ENCODE data around the gene GALK2. TPM values are rescaled to one million over a fixed set of nuclear protein-coding genes. Genes with fewer than 3 reads are reported as not detected.

Gene GALK2
- total RNA-seq, 1 experiment from 2014 or later: 45.1 TPM

- no peak for DNase-seq (ENCODE audit: low spot score)
- in situ Hi-C loops (cut with HindIII; ENCODE audit: low sequenced_read_pairs): no loop called here
These were observed 95.9 kb downstream of the GALK2 start for GRCh38 chr15:49265911-49266310.

GRCh38 chr15:49270541-49271421, 100.7 kb downstream of the GALK2 start:
- in situ Hi-C loops (cut with HindIII; ENCODE audit: low sequenced_read_pairs): no loop called here
- no peak for DNase-seq (ENCODE audit: low spot score)

DNA sequence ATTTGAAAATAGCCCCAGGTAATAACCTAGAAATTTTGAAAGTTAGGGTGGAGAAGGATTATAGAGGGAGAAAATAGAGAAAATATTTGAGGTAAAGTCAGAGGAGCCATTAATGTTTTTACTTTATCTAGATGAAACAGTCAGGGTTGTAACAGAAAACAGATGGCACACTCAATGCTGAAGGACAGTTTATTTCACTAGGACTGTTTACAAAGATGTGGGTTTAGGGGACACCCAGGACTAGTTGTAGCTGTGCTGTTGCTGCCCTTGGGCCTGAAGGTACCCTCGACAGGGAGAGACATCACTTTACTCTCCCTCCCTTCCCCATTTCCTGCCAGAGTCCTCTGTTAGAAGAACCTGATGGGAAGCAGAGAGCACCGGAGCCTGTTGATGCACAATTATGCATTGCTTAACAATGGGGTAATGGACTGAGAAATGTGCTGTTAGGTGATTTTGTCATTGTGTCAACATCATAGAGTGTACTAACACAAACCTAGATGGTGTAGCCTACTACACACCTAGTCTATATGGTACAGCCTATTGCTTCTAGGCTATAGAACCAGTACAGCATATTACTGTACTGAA, 103.8 kb downstream of the GALK2 start:
- DNase-seq (ENCODE audit: low spot score): no peak
- in situ Hi-C loops (cut with HindIII; ENCODE audit: low sequenced_read_pairs): no loop called here

- DNase-seq (ENCODE audit: low spot score): no peak
- in situ Hi-C loops (cut with HindIII; ENCODE audit: low sequenced_read_pairs): no loop called here
These were observed 108.7 kb downstream of the GALK2 start for GRCh38 chr15:49278751-49279150.

DNA sequence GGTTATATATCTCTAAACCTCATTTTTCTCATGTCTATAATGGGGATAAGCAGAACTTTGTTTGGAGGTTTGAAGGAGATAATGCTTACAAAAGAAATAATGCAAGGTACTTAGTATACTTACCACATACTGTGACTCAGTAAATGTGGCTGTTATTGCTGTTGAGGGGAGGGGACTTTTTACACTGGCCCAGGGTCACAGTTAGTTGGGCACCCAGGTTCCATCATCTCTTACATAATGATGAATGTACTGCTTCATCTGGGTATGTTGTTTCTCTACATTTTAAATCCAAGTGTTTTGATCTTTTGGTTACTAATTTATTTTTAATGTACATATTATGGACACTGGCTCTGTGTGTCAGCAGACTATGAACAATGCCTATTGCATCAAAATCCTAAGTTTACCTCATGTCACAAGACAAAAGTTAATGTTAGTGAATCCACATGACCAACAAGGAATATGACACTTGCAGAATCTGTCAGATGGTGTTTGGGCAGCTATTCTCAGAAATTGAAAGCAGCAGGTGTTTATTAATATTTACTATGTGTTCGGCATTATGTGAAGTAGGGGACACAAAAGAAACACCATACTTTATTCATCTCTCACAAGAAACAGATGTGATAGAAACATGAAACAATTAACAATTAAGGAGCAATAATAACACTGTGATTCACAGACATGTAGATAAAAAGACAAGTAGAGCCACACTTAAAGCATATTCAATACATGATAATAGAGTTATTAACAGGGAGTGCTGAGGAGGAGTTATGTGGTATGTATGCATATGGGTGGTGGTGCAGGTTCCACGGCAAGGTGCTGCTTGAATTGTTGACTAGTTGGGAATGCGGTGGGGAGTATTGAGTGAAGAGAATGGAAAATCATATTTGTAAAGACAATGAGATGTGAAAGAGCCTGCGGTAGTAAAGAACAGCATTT, 109.7 kb downstream of the GALK2 start:
- no peak for DNase-seq (ENCODE audit: low spot score)
- in situ Hi-C loops (cut with HindIII; ENCODE audit: low sequenced_read_pairs): no loop called here

- DNase-seq (ENCODE audit: low spot score): no peak
- in situ Hi-C loops (cut with HindIII; ENCODE audit: low sequenced_read_pairs): no loop called here
These were observed 112.3 kb downstream of the GALK2 start for GRCh38 chr15:49282366-49282765.

- in situ Hi-C loops (cut with HindIII; ENCODE audit: low sequenced_read_pairs): no loop called here
- DNase-seq (ENCODE audit: low spot score): no peak
These were observed 116.8 kb downstream of the GALK2 start for GRCh38 chr15:49286649-49287404.

DNA sequence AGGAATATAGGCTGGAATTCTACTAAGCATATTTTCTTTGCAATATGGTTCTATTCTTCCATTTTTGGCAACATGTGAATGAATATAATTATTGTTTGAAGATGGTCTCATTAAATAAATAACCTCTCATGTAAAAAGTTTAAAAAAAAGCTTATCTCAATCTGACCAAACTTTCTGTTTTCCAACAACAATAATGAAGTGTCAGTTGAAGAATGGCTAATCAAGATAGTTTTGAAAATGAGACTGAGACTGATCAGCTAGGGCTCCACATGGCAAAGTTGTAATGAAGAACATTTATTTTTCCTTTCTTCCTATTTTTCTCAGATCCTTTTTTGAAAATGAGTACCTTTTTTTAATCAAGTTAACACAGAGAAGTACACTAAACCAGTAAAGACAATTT, 117.4 kb downstream of the GALK2 start:
- in situ Hi-C loops (cut with HindIII; ENCODE audit: low sequenced_read_pairs): no loop called here
- DNase-seq (ENCODE audit: low spot score): no peak

DNA sequence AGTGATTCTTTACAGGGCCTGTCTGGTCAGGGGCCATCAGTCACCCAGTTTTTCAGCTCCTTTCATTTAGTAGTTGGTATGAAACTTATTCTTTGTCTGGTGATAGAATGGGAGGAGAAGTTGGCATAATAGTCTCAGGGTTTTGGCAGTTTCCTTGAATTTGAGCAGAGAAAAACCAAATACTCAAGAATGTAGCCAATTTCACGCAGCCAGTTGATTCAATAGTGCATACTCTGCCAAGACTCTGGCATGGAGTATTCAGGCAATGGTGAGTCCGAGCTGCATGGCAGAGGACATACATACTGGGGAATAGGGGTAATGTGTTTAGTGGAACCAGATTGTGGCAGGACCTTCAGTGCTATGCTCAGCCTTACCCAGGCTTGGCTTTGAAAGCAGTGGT, 118.3 kb downstream of the GALK2 start:
- DNase-seq (ENCODE audit: low spot score): peak; percentile 8
- in situ Hi-C loops (cut with HindIII; ENCODE audit: low sequenced_read_pairs): no loop called here

GRCh38 chr15:49290191-49290590, 120.1 kb downstream of the GALK2 start:
- no peak for DNase-seq (ENCODE audit: low spot score)
- in situ Hi-C loops (cut with HindIII; ENCODE audit: low sequenced_read_pairs): no loop called here

- no peak for DNase-seq (ENCODE audit: low spot score)
- in situ Hi-C loops (cut with HindIII; ENCODE audit: low sequenced_read_pairs): no loop called here
These were observed 123.9 kb downstream of the GALK2 start for GRCh38 chr15:49293941-49294340.

DNA sequence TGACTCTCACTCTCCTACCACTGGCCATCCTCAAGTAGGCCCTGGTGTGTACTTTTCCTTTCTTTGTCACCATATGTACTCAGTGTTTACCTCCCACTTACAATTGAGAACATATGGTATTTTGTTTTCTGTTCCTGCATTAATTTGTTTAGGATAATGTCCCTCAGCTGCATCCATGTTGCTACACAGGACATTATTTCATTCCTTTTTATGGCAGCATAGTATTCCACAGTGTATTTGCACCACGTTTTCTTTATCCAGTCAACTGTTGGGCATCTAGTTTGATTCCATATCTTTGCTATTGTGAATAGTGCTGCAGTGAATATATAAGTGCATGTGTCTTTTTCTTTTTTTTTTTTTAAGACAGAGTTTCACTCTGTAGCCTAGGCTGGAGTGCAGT, 126.2 kb downstream of the GALK2 start:
- DNase-seq (ENCODE audit: low spot score): no peak
- in situ Hi-C loops (cut with HindIII; ENCODE audit: low sequenced_read_pairs): no loop called here

GRCh38 chr15:49297584-49297983, 127.5 kb downstream of the GALK2 start:
- in situ Hi-C loops (cut with HindIII; ENCODE audit: low sequenced_read_pairs): no loop called here
- no peak for DNase-seq (ENCODE audit: low spot score)

DNA sequence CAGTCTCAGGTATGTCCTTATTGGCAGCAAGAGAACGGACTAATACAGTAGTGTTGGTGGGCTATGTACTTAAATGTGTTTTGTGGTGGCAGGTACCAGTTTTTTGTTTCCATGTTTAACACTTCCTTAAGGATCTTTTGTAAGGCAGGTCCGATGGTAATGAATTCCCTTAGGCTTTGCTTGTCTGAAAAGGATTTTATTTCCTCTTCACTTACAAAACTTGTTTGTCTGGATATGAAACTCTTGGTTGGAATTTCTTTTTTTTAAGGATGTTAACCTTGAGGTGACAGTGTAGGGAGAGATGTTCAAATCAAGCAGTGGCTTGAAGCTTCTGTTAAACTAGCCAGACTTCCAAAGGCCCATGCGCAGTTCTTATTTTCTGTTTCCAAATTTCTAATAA, 130.8 kb downstream of the GALK2 start:
- no peak for DNase-seq (ENCODE audit: low spot score)
- in situ Hi-C loops (cut with HindIII; ENCODE audit: low sequenced_read_pairs): no loop called here

- in situ Hi-C loops (cut with HindIII; ENCODE audit: low sequenced_read_pairs): no loop called here
- no peak for DNase-seq (ENCODE audit: low spot score)
These were observed 131.5 kb downstream of the GALK2 start for GRCh38 chr15:49301562-49301961.

DNA sequence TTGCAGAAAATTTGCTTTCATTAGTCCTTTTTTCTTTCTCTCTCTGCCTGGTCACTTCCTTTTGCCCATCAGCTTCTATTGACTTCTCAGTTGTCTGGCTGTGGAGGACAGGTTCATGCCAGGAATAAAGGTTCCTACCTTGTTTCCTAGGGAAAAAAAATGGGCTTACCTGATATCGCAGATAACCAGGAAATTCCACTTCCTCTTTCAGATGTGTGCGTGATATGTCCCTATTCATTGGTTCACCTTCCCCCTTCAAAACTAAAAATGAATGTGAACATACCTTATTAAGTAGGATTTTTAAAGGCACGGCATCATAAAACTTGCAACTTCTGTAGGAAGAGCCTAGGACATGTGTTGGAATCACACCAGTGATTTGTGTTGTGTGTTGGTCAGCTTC, 133.0 kb downstream of the GALK2 start:
- no peak for DNase-seq (ENCODE audit: low spot score)
- in situ Hi-C loops (cut with HindIII; ENCODE audit: low sequenced_read_pairs): no loop called here

DNA sequence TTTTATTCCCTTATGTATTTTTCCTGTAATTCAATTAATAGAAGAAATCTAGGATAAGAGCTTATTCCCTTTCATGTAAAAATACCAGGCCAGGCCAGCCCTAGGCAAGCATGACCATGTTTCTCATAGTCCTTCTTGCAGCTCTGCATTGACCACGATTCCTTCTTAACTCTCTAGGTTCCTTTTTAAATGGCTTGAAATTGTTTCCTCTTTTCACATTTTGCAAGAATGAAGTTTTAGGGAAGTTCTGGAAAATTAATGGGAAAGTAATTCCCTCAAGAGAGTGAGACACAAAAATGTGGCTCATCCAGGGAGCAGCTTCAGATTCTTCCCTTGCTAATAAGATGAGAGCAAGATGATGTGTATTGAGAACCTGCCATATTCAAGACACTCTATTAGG, 136.5 kb downstream of the GALK2 start:
- in situ Hi-C loops (cut with HindIII; ENCODE audit: low sequenced_read_pairs): no loop called here
- no peak for DNase-seq (ENCODE audit: low spot score)

DNA sequence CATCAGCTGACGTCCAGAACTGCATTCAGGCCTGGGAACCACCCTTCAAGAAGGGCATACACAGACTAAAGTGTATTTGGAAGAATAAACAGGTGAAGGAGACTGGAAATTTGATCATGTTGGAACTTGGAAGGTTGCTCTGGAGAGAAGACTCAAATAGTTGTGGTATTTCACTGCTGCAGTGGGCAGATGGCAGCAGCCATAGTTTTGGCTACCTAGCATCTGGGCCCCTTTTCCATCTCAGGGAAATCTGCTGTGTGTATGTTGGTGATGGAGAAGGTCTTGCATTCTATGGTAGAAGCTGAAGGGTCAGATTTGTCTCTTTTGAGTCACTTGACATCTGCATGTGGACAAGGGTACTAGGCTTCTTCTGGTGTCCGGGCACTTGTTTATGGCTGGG, 138.6 kb downstream of the GALK2 start:
- no peak for DNase-seq (ENCODE audit: low spot score)
- in situ Hi-C loops (cut with HindIII; ENCODE audit: low sequenced_read_pairs): no loop called here

DNA sequence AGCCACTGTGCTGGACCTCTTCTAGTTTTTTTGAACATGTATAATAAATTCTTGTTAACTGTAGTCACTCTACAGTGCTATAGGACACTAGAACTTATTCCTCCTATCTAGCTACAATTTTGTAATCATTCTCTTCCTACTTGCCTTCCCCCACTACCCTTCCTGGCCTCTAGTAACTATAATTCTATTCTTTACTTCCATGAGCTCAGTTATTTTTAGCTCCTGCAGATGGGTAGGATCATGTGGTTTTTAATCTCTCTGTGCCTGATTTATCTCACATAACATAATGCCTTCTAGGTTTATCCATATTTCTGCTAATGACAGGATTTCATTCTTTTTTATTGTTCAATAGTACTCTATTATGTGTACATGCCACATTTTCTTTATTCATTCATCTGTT, 139.8 kb downstream of the GALK2 start:
- in situ Hi-C loops (cut with HindIII; ENCODE audit: low sequenced_read_pairs): no loop called here

More for the DNA sequence above, 139.8 kb downstream of the GALK2 start:
- DNase-seq (ENCODE audit: low spot score): no peak

Data from G401 (cell line).